OCI-LY1 (cell line): ENCODE results near the gene CHI3L1.

Experiments
- EZH2 ChIP-seq: fragments of 200-600 bp; sonication (generic), shearing (Covaris generic); IDR thresholded peaks from 2 replicates; pipeline ENCODE4 v1.8.0; 2017; ENCODE audit warnings: borderline replicate concordance, mixed run types, mild to moderate bottlenecking, antibody characterized with exemption, low read length, moderate library complexity, mixed read lengths
- TF ChIP-seq, protein P1 (sequence below): fragments of 200-600 bp; sonication (generic), shearing (Covaris generic); IDR thresholded peaks from 2 replicates; pipeline ENCODE4 v1.5.1; 2017; ENCODE audit warnings: mild to moderate bottlenecking, antibody characterized with exemption, low read length, moderate library complexity, mixed read lengths

DNA sequence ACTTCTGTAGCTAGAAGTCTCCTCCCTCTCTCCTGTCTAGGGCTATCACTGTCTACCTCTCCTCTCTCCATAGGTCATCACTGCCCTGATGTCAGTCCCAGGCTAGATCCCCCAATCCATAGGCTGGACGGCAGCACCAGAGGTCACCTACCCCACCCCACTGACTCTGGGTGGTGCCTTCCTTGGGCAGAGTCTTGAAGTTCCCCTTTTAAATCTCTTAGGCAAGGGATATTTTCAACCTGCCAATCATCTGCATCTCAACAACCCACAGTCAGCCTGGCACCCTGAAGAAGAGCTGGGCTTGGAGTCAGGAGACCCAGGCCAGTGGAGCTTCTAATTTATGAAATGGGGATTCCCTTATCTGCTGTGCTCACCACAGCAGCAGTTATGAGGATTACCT lies 24.1 kb downstream of the CHI3L1 start:
- TF ChIP-seq, protein P1, sequence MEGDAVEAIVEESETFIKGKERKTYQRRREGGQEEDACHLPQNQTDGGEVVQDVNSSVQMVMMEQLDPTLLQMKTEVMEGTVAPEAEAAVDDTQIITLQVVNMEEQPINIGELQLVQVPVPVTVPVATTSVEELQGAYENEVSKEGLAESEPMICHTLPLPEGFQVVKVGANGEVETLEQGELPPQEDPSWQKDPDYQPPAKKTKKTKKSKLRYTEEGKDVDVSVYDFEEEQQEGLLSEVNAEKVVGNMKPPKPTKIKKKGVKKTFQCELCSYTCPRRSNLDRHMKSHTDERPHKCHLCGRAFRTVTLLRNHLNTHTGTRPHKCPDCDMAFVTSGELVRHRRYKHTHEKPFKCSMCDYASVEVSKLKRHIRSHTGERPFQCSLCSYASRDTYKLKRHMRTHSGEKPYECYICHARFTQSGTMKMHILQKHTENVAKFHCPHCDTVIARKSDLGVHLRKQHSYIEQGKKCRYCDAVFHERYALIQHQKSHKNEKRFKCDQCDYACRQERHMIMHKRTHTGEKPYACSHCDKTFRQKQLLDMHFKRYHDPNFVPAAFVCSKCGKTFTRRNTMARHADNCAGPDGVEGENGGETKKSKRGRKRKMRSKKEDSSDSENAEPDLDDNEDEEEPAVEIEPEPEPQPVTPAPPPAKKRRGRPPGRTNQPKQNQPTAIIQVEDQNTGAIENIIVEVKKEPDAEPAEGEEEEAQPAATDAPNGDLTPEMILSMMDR = no peak
- TF ChIP-seq EZH2 = no peak
